NCI-H446 treated with DMSO at 0.1 percent for 48 hours (cell line): ENCODE results near the gene AUH.
"Not testable (repeated sequence)": the region's sequence is repeated elsewhere in the genome, so short reads cannot be mapped to it uniquely, and the experiment has no call there.

Source experiments
- DNase-seq: peaks from one replicate; lab custom pipeline; 2025; lab: John Stamatoyannopoulos, UW

Gene AUH

DNA sequence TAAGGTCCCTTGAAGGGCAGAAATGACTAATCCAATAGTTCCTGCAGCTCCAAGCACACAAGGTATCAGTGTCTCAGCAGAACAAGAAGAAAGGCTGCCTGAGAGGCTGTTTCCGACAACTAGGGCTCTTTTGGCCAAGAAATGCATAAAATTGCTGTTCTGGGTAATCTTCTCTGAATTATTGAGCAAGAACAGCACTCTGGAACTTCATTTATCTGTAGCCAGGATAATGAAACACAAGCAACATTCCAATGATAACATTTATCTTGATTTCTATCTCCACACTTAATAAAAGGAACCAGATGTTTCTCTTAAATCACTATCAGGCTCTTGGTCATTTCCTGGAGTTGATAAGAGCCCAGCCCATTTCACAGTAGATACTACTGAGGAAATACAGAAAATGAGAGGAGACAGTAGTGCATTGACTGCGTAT is 17.0 kb upstream of the AUH start:
- no peak for DNase-seq

DNA sequence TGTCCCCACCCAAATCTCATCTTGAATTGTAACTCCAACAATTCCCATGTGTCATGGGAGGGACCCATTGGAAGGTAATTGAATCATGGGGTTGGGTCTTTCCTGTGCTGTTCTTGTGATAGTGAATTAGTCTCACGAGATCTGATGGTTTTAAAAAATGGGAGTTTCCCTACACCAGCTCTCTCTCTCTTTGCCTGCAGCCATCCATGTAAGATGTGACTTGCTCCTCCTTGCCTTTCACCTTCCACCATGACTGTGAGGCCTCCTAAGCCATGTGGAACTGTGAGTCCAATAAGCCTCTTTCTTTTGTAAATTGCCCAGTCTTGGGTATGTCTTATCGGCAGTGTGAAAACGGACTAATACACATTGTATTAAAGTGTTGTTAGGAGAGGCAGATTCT is 16.3 kb upstream of the AUH start:
- DNase-seq: not testable (repeated sequence)

DNA sequence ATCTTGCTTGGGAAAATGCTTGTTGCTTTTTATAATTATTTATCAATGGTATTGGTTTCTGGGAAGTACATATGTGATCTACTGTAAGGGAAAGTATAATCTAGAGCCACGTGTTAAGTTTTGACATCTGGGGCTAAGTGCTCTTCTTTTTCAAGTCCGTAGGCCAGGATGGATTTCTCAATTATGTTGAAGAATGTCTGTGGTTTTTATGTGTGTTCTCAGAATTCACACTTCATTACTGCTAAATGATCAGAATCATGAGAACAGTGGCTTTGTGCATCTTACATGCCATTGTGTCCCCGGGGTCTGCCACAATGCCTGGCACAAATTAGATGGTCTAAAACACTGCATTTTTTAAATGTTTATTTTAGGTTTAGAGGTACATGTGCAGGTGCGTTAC is 14.5 kb upstream of the AUH start:
- no peak for DNase-seq

DNA sequence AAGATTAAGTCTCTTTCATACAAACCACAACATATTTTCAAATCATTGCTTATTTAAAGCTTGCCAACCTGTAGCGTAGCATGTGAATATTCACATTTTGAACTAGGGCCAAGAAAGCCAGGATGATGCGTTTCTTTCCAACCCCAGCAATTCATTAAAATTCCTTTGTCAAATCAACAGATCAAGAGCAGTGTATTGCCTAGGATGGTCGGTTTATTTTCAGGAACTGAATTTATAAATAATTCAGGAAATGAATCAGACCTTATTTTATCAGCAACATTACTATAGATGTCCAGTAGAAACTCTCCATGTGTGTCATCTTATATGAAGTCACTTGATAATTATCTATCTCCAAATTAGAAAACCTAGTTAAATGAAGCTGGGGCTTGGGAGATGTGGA is 13.2 kb upstream of the AUH start:
- no peak for DNase-seq

DNA sequence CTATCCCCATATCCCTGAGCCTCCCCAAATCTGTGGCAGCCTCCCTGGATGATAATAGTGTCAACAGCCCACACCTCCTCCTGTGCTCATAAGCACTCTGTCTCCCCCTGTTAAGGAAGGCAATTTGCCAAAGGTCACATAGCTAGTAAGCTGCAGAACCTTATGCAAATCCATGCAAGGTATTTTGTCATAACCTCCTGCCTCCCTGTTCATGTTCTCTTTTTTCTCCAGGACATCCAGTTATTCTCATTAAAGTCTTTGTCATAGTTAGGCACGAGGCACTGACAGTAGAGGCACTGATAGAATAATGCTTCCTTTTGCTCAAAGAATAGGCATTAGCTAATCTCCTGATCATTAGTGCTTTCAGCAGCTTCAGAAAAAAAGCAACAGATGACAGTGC is 10.2 kb upstream of the AUH start:
- DNase-seq: no peak

DNA sequence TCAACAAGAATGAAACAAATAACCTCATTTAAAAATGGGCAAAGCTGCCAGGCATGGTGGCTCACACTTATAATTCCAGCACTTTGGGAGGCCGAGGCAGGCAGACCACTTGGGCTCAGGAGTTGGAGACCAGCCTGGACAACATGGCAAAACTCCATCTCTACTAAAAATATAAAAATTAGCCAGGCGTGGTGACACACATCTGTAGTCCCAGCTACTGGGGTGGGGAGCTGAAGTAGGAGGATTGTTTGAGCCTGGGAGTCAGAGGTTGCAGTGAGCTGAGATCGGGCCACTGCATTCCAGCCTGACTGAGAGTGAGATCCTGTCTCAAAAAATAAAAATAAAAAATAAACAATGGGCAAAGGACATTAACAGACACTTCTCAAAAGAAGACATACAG is 8.3 kb upstream of the AUH start:
- DNase-seq: not testable (repeated sequence)

DNA sequence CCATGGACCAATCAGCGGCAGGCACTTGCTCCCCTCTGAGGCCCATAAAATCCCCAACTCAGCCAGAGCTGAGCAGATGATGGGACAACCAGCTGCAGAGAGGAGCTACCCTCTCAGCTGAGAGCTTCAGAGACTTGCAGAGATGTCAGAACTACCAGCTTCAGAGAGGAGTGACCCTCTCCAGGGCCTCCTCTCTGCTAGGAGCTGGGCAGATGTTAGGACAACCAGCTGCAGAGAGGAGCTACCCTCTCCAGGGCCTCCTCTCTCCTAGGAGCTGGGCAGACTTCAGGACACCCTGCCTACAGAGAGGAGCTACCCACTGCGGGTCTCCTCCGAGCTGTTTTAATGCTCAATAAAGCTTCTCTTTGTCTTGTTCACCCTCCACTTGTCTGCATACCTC is 3.0 kb upstream of the AUH start:
- no peak for DNase-seq

DNA sequence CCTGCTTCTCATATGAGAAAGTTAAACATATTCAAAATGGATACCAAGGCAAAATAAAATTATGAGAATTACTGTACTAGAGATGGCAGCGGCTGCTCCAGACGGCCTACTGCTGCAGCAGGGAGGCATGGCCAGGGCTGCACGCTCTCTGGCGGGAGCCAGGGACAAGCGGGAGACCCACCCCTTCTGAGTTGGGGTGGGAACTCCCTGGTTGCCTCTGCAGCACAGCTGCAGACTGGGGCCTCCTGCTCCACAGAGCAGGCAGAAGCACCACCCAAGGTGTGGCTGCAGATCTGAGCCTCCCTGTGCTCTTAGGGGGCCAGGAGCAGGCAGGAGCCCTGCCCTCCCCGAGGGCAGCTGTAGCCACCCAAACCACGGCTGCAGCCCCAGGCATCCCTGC is 2.3 kb upstream of the AUH start:
- no peak for DNase-seq

DNA sequence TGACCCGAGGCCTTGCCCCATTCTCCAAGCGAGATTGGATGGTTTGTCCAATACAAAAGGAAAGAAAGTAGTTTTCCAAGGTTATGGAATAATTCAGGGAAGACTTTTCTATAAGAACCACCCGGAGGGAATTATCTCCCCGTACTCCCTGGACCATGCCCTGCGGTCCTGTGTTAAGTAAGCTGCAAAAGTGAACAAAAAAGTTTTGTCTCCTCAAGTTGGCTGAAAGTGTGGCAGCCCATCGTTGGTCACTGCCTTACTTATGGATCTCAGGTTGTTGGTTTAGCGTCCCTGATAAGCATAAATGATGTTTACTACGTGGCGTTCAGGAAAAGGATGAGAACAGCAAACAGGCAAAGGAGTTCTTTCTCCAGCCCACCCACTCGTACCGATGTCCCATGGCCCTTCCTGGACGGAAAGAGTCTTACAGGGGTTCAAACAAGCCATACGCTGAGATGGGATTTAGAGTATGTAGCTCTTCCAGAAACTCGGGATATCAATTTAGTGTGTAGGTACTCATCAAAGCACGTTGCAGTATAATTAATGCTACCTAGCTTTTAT is 413 bp upstream of the AUH start:
- DNase-seq: no peak

DNA sequence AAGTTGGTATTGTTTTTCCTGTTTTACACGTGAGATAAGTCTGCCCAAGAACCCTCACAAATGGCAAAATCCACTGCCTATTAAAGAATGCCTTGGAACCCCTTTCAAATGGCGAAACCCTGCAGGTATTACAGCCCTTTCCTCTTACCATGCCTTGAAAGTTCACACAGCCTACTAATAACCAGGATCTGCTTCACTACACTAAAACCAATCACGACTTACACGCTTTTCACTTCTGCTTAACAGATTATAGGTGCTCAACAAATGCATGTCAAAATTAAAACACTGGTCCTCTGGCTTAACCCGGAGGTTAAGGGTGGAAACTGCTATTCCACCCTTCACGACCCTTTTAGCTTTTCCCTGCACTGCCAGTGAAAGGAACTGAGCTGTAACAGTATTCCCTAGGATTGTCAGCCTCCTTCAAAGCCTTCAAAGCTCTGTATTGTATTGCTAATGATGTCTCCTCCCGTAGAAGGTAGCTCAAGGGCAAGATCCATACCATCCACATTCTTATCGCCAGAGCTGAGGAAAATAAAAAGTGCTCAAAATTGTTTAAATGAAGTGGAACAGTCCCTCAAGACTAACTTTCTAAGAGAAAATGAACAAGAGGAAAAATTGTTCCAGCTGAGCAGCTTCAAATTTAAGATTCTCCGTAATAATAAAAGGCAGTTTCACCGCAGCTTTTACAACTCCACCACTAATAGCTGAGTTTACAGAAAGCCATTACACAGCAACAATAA is 997 bp downstream of the AUH start:
- DNase-seq: no peak

DNA sequence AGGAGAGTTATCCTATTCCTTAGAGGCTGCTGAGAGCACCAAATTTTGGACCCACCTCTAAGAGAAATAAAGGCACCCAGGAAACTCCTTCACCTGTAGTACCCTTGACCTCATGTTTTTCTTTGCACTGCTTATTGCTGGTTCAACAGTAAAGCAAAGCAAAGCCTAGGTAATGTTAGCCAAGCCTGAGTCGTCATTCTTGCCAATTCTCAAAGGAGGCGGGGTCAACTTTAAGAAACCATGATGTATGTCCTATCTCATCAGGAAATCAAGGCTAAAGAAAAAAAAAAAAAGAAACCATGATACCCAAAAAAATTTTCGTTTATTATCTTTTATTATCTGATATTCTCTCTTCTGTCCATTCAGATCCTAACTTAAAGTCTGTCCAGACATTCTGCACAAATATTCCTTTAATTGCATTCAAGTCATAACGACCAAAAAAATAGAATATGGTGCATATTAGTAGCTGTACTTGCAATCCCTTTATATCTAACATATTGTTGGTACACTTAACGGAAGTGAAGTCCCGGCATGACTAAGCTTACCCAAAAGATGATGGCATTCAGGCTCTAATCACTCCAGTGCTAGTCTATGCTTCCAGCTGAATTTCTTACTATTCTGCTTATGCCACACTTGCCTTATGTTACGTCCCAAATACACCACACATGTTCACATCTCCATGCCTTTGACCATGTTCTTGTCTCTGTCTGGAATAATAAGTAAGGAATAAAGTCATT is 1.8 kb downstream of the AUH start:
- DNase-seq: no peak

DNA sequence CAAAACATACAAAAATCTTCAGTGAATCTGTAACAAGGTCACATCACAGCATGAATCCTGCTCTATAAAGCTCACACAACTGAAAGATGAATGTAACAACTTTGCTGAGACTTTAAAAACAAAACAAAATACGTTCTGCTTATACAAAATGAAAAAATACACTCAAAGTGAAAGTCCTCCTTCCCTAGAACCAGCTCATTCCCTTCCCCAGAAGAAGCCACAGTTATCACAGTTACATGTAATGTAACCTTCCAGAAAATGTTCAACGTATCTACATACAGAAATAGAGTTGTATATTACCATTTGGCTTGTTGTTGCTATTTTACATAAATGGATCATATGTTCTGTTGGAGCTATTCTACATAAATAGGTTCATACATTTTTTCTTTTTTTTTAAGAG is 2.6 kb downstream of the AUH start:
- DNase-seq: no peak

DNA sequence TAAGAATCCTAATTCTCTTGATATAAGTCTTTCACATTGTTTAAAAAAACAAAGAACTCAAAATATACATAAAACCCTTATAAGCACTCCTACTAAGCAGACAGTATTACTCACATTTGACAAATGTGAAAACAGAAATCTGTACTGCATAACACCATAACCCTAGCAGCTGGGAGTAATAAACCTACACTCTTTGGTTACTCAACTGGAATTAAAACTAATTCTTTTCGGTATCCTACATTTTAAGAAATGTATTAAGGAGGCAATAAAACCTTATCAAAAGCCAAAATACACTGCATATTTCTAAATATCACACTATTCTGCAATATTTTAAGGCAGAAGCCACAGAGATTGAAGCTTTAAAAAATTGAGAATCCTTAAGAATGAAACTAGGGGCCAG is 6.8 kb downstream of the AUH start:
- DNase-seq: no peak

DNA sequence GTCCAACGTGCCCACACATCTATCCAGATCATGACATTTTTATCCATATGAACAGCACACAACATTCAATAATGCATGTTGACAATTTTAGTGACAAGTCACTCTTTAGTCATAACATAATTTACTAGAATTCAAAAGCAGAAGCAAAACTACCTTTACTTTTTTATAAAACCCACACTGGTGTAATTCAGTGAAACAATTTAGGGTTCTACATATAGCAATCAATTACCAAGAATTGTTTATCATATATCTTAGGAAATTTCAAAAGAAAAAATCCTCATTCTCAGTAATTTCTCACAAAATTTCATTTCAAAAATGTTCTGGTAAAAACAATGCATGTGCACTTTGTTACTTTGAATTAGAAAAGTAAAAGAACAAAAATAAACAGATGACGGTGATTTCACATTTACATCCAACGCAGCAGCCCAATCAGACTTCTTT is 12.6 kb downstream of the AUH start:
- DNase-seq: no peak

DNA sequence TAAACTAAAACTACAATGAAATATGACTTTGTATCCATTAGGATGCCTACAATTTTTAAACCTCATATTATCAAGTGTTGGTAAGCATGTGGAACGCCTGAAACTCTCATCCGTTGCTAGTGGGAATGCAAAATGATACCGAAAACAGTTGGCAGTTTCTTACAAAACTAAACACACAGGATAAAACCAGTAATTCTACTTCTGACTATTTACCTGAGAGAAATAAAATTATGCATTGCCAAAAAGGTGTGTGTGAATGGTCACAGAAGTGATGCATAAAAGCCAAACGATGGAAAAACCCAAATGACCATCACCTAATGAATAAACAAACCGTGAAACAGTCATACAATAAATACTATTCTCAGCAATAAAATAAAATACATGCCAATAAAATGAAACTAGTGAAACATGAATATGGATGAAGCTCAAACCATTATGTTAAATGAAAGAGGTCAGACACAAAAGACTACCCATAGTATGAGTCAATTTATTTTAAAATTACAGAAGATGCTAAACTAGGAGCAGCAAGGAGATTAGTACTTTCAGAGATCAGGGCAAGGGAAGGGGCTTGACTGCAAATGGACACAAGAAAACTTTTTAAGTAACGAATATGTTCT is 13.4 kb downstream of the AUH start:
- DNase-seq: no peak

DNA sequence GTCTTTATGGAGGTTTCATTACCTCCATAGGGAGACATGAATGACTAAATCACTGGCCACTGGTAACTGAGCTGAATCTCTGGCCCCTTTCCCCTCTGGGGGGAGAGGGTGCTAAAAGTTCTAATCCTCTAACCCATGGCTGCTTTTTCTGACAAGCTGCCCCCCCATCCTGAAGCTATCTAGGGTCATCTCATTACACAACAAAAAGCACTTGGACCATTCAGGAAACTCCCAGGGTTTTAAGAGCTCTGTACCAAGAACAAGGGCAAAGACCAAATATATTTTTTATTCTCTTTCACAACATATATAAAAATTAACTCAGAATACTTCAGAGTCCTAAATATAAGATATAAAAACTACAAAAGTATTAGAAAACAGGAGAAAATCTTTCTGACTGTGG is 14.3 kb downstream of the AUH start:
- no peak for DNase-seq

DNA sequence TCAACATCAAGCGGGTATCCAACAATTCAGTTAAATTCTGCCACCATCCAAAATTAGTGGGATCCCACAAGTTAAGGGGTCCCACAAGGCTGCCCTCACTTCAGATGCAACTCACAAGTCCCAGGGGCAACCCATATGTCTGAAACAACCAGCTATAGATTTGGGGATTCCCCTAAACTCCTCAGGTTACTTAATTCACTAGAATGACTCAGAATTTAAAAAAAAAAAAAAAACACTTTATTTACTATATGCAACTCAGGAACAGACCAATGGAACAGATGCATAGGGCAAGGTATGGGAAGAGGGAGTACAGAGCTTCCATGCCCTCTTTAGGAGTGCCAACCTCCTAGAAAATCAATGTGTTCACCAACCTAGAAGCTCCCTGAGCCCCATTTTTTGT is 15.1 kb downstream of the AUH start:
- DNase-seq: no peak

DNA sequence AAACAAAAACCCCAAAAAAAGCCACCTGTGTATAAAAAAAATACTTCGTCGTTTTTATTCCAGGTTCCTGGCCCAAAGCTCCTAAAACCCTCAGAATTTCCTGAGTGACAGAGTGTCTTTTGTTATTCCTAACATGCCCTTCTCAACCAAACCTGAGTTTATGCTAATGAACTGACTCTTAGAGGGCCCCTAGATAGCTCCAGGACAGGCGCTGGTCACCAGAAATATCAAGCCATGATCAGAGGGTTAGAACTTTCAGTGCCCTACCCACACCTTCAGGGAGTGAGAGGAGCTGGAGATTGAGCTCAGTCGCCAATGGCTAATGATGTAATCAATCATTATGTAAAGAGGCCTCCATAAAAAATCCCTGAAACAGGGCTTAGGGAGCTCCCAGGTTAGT is 15.7 kb downstream of the AUH start:
- no peak for DNase-seq

DNA sequence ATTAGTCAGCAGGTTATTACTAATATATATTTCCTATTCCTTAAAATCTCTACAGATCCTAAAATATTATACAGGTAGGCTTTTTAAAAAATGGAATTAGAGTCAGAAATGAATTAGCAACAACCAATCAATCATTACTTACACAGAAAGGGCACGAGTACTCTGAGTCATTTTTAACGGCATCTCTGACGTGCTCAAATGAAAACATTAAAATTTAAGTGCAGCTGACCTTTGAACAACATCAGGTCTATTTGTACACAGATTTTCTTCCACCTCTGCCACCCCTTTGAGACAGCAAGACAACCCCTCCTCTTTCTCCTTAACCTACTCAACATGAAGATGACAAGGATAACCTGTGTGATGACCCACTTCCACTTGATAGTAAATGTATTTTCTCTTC is 19.1 kb downstream of the AUH start:
- DNase-seq: no peak

DNA sequence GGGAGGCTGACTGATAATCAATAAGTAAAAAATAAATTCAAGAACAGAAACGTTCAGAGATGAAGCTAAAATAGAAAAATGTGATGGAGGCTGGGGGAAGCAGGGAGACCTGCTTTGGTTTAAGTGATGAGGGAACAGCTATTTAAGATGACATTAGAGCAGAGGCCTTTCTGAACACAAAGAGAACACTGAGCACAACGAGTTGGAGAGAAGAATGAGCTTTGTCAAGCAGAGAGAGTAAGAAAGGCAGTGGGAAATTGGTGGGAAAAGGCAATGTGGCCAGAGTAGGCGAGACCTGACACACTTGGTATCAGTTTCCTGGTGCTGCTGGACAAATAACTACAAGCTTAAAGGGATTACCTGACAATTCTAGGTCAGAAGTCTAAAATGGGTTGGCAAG is 20.0 kb downstream of the AUH start:
- DNase-seq: no peak

DNA sequence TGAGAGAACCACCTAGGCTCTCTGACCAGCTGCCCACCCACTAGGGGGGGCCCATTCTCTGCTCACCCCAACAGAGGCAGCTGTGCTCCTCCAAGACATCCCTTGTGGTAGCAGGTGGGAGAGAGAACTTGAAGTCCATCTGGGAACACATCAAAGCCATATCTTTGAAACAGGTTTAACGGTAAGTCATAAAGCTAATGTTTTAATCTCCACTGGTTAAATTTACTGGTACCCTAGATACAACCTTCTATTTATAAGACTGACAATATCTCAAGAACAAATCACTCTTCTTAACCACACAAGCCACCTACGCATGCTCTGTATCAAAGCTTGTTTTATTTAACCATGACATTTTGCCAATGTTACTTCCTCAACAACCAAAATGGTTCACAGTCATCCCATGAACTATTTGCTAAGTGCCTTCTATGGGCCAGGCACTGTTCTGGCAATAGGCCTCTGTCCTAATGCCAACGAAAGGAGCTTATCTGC is 20.4 kb downstream of the AUH start:
- DNase-seq: no peak

DNA sequence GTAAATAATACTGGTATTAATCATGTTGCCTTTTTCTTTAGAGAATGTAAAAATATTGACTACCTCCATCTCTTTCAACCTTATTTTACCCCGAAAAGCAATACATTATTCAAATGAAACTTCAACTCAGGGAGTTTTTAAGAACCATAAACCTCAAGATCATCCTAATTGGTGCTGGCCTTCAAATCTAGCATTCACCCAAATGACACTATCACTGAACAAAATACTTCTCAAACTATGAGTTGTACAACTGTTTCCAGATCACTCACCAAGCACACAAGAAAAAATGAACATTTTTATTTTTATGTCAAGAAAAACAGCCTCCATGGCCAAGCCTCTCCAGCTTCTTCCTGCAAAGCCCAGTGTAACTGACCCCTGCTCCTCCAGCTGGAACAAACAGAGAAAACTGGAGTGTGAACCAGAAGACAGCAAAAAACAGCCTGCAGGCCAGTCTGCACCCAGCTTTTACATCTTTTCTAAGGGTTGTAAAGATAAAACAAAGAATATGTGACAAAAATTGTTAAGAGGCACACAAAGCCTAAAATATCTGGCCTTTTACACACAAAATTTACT is 21.2 kb downstream of the AUH start:
- DNase-seq: no peak

DNA sequence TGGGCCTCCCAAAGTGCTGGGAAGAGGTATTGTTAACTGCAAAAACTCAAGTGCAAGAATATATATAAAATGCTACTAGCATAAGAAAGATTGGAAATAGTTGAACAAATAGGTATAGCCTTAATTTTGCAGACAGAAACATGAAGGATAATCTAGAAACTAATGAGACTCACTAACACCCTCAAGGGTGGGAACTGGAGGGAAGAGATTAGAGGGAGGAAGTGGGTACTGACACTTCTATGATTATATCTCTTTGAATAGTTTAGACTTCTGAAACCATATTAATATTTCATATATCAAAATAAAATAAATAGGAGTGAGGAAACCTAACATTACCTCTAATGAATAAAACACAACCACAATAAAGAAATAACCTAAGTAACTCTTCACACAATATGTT is 23.0 kb downstream of the AUH start:
- no peak for DNase-seq
